Left cardiac atrium (tissue), 4 donors: ENCODE measurements around the gene PLXDC2. TPM values are rescaled to one million over a fixed set of nuclear protein-coding genes. Genes with fewer than 3 reads are reported as not detected.

Experiments
- ATAC-seq, 2 donors: fragments of 200-7000 bp; cut with Tn5 transposase; one replicate each; pipeline ENCODE4 v1.9.1; 2020; ENCODE audit warnings: mild to moderate bottlenecking in 2 of 2, moderate library complexity in 2 of 2
- DNase-seq: peaks from one replicate; pipeline ENCODE4 v3.0.0-alpha.2; 2020
- intact Hi-C, 2 donors: fragments of 100-400 bp; cut with DNase I; formaldehyde crosslinking; loops; one replicate each; pipeline versions ENCODE4 v1.14.1 to v1.15.1; 2022 to 2023
- total RNA-seq, 2 donors: library from RNA; stranded (reverse); fragmentation: NEBNext Ultra II Directional; extraction: Animal tissue kit (Norgen Biotek cat#: 25700); gene quantifications; one replicate each; pipeline ENCODE4 v1.2.1, GENCODE V29; 2021
- donor health status: DM: no; HTN: yes; CAD: no.
- donor health status: DM: no; HTN: yes; CAD: no; lungs with severe emphysema.
- donor health status: DM: yes; HTN: yes; CAD: no.
- donor health status: Dilated cardiomyopathy.

Gene PLXDC2
- total RNA-seq, 2 donors from 2014 or later: 19.8 to 25.3 TPM

DNA sequence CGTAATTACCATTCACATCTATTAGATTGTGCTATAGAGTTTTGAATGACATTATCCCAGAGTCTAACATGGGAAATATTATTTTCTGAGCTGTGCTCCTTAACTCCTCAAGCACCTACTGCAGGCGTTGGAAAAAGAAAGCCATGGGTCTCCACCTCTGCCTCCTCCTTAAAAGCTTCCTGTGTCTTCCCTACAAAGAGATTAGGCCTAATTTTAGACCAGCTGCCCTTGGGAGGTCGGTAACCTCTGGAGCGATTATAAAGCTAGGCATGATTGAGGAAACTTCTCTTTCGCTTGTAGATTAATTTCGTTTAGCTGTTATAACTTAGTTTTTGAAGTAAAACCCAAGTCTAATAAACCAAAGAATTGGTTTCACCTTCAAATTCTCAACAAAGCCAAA, 75.2 kb downstream of the PLXDC2 start:
- ATAC-seq: no peak
- DNase-seq: no peak
- intact Hi-C loops: no loop called here

DNA sequence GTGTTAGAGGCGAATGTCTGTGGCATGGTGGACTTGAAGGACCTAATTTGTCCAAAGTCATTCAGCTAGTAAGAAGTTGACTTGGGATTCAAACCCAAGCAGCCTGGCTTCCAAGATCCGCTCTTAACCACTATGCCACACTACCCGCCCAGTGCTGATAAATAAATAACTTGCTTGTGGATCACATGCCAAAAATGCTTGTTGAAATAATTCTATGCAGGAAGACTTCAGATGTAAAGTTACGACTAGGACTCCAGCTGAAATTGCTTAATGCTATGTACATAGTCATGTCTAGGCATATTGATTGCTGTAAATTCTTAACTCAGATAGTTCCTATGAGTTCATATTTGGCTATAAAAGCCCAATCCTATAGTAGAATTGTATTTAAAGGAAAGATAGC, 76.0 kb downstream of the PLXDC2 start:
- intact Hi-C loops: no loop called here
- ATAC-seq (no peak), DNase-seq (no peak)

DNA sequence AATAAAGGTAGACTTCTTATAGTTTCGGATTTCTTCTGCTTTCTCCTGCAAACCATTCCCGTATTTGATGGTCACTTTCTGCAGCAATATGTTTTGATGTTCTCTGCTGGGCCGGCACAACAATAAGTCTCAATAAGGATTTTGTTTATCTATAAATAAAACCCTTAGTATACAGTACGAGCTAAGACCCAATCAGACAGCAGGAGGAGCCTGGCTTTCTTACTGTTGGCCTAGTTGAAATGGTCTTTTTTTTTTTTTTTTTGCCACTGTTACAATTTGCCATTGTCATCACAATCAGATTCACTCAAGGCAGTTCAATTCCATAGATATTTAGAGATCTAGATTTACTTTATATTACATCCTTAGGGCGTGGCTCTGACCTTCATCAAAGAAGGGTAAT, 76.4 kb downstream of the PLXDC2 start:
- intact Hi-C loops: no loop called here

DNA sequence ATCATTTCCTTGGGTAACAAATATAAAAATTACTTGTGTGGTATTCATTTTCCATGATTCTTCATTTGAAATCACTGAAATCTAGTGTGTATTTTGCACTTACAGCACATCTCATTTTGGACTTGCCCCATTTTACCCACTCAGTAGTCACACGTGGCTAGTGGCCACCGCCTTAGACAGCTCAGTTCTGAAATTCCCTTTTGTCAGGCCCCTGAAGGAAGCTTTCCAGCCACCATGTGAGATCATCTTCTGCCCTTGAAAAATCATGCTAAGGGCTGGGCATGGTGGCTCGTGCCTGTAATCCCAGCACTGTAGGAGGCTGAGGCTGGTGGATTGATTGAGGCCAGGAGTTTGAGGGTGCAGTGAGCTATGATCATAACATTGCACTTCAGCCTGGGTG, 79.3 kb downstream of the PLXDC2 start:
- intact Hi-C loops: no loop called here
- DNase-seq (no peak), ATAC-seq (no peak)

More for the DNA sequence above, 76.4 kb downstream of the PLXDC2 start:
- ATAC-seq (no peak), DNase-seq (no peak)

DNA sequence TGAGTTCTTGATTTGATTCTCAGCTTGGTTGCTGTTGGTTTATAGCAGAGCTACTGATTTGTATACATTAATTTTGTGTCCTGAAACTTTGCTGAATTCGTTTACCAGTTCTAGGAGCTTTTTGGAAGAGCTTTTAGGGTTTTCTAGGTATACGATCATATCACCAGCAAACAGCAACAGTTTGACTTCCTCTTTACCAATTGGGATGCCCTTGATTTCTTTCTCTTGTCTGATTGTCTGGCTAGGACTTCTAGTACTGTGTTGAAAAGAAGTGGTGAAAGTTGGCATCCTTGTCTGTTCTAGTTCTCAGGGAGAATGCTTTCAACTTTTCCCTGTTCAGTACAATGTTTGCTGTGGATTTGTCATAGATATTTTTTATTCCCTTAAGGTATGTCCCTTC, 86.2 kb downstream of the PLXDC2 start:
- DNase-seq (no peak), ATAC-seq (no peak)
- intact Hi-C loops: no loop called here

DNA sequence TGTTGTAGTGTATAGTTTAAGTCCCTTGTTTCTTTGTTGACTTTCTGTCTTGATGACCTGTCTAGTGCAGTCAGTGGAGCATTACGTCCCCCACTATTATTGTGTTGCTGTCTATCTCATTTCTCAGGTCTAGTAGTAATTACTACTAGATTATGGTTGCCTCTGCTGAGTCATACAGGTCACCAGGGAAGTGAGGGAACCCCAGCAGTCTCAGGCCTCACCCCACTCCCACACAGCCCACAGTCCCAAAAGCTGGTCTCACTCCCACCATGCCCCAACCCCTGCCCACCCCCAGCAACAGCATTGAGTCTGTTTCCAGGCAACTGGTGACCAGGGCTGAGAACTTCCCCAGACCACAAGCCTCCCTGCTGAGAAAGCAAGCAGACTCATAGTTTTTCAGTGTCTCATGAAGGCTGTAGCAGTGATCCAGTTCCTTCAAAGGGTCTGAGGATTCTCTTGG, 88.0 kb downstream of the PLXDC2 start:
- intact Hi-C loops: no loop called here
- DNase-seq (no peak), ATAC-seq (no peak)

DNA sequence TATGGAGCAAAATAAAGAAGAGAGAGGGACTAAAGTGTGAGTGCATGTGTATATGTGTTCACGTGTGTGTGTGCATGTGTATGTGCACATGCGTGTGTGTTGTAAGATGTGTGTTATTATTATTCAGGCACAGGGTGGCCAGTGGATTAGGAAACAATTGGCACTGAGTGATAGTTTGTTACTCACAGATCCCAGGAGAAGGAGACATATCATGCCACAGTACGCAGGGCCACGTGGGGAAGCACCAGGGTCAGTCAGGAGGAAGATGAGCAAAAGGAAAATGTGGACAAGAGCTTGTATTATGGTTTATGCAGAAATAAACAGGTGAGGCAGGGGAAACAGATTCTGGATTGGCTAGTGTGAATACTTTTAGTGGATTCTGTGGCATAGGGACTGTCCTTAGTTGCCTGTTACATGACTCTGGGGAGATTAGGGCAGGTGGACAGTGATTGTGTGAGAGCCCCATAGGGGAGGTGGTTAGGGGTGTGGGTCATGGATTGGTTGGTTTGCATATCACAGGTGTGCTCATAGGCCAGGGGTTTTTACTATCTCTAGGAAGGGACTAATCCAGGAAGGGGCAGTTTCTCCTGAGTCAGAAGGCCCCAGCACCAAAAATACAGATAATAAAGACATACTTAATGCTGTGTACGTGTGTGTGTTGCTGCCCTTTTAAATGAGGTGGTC, 90.0 kb downstream of the PLXDC2 start:
- DNase-seq: no peak
- intact Hi-C loops: no loop called here
- ATAC-seq: no peak

DNA sequence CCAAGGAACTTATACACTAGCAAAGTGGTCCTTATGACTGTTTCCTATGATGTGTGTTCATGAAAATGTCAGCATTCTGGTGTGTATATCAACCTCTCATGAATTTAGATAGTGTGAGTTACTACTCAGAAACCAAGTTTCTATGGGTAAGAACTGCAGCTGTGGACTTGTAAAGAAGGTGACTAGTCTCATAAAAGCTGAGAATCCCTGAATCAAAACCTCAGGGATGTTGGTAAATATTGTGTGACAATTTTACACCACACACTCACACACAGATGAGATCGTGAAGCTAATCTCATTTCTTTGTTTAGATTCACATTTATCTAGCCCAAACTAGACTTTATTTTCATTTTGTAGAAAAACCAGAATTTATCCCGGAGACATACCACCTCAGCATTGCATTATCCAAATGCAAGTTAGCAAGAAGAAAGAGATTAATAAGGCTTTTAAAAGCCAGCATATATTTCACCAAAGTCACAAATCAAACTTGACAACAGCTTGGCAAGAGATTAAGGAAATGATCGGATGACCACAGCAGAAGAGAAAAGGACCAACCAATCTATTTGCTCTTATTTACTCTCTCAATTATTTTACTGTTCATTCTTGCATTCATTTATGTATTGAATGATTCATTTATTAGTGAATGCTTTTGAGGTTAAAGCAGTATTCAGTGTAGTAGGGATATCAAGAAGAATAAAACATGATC, 92.9 kb downstream of the PLXDC2 start:
- DNase-seq (no peak), ATAC-seq (no peak)
- intact Hi-C loops: no loop called here

DNA sequence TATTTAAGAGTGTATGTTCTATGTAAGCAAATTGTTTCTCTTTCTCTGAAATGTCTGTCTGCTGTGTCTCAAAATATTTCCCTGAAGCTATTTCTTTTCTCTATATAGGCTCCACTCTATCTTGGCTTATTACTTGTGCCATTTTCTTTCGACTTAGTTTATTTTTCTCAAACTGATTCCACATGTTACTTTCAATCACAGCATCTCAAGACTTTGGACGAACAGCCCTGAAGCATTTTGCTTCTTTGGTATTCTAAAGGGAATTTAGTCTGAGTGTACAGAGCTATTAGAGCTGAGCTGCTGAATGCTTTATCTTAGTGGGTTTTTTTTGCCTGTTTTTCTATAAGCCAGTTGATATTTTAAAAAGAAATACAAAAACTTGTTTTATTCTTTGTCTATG, 95.7 kb downstream of the PLXDC2 start:
- DNase-seq (no peak), ATAC-seq (no peak)
- intact Hi-C loops: no loop called here

DNA sequence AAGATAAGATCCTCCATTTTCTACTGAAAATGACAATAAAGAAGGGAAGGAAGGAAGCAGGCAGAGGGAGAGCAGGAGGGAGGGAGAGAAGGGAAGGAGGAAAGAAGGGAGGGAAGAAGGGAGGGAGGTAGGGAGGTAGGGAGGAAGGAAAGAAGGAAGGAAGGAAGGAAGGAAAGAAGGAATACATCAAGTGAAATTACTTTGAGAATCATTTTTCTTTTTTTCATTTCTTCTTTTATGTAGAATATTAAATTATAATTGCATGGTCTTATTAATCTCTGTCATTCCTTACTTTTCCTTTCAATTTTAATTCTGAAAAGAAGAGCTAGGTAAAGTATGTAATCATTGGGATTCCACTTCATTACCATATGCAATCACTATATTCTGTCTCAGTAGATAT, 97.8 kb downstream of the PLXDC2 start:
- DNase-seq (no peak), ATAC-seq (no peak)
- intact Hi-C loops: no loop called here

DNA sequence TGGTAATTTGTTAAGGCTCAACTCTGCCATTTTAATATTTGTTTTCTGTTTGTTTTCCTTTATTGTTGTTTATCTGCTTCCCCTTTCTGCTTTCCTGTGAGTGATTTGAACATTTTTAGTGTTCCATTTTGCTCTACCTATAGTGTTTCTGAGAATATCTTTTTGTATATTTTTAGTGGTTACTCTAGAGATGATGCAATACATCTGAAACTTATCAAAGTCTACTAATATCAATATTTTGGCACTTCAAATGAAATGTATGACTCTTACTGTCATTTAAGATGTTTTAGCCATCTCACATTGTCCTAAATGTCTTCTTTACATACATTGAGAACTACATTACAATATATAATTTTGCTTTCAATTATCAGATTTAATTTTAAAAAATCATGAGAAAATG, 98.9 kb downstream of the PLXDC2 start:
- ATAC-seq: no peak
- no peak for DNase-seq
- intact Hi-C loops: no loop called here

DNA sequence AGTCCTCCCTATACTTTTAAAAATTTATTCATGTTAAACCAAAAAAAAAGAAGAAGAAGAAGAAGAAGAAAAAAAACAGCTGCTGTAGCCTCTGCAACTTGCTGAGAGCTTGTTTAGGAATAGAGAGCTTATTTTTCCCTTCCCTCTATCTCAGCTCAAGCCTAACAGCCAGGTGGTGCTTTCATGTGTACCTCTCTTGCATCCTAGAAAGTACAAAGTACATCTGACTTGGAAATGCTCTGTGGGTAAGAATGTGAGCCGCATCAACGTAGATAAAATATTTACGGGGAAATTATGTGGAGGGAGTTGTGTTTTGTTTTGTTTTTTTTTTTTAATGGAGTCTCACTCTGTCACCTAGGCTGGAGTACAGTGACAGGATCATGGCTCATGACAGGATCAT, 99.6 kb downstream of the PLXDC2 start:
- intact Hi-C loops: no loop called here
- no peak for ATAC-seq
- DNase-seq: no peak

DNA sequence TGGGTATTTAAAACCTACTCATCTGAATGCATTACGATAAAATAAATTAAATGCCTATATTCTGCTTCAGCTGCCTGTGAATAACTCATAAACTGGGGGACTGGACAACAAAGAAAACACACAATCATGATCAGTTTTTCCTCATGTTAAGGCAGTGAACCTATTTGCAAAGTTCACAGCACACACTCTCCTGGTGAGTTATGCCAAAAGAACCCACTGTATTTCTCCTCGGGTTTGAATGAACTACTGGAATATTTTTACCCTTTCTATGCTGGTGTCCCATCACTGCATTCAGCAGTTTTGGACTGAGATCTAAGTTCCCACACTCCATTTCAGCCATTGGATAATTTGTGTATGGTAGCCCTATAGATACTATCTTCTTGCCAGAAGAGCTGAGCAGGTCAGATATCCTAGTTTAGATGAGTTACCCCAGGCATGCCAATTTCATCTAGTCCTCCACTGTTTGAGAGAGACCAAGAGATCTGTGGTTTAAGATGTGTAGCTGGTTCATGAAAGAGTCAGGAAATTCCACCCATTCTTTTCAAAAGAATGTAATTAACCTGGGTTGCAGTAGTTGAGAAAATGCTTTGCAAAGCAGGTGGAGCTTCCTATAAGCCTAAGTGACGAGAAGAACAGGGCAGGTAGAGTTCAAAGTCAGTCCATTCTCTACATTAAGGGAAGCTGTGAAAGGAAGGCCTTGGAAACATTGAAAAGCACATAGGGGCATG, 101.7 kb downstream of the PLXDC2 start:
- intact Hi-C loops: no loop called here
- DNase-seq (no peak), ATAC-seq (no peak)

DNA sequence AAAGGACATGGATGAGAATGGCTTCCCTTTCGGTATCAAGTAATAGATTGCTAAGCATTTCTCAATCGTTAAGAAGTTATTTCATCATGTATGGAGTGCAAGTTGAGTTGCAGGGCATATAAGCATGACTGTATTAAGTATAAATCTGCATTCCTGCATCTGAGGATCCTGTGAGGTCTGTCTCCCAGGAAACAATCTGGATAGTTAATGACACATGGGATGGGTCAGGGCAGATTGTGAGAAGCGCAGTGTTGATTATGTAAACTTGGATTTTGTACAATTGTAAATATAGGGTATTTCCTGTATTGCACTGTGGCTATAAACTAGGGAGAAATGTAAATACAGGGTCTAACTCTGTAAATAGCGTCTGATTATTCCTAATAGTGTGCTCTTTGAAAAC, 102.6 kb downstream of the PLXDC2 start:
- intact Hi-C loops: no loop called here
- ATAC-seq: no peak

DNA sequence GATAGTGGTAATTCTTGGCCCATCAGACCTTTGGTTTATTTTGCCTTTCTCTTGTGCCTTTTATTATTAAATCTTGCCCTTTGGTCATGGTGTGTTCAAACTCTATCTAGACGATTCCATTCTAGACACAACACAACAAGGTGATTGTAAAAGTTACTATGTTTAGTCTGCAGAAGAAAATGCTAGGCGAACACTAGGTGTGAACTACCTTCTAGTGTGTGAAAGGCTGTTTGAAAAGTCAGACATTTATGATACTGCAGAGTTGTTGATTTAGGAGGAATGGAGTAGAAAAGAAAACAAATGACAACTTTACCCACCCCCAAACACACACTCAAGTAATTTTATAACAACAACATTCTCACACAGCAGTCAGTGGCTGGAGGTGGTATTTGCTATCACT, 103.4 kb downstream of the PLXDC2 start:
- ATAC-seq (no peak), DNase-seq (no peak)
- intact Hi-C loops: no loop called here

More for the DNA sequence above, 102.6 kb downstream of the PLXDC2 start:
- DNase-seq: no peak

DNA sequence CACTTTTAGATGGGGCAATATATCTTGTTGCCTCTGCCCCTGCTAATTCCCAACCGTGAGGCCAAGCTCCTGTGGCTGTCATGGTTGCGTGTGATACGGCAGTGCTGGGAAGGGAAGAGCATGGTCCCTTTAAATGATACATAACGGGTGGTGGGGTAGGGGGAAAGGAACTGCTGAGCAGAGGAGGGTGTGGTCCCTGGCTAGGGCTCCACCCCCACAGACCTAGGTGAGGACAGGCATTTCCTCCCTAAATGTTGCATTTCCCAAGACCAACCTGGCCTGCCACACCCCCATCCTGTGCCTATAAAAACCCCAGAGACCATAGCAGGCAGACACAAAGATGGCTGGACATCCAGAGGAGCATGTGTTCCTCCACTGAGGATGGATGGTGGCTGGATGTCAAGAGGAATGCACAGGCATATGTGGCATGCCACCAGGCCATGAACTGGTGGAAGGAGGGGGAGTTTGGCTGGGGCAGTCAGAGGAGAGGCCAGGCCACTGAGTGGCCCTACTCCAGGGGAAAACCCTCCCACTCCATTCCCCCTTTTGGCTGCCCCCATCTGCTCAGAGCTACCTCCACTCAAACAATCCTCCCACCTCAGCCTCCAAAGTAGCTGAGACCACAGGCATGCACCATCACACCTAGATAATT, 104.0 kb downstream of the PLXDC2 start:
- DNase-seq (no peak), ATAC-seq (no peak)
- intact Hi-C loops: no loop called here

DNA sequence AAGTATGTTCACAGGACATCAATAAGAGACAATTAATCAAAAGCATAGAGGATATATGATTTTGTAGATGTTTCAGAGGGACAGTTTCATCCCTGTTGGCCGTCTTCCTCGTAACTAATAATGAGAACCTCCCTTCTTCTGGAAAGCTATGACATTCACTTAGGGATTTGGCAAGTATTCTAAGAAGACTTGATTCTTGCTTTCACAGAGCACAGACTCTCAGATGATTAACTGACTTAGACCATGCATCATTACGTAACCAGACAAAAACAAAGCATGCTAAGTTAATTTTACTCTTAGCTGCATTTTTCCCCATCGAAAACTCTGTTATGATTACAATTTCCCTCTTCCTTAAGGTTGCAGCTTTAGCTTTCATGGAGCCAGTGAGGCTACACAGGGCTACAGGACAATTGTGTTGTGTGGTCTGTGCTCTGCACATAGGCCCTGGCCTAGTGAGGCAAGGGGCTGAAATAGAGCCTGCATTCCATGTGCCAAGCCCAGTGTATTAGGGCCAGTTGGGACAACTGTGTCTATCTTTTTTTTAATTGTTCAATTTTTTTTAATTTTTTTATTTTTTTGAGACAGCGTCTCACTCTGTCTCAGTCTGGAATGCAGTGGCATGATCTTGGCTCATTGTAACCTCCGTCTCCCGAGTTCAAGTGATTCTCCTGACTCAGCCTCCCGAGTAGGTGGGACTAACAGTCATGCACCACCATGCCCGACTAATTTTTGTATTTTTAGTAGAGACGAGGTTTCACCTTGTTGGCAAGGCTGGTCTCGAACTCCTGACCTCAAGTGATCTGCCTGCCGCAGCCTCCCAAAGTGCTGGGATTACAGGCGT, 105.3 kb downstream of the PLXDC2 start:
- DNase-seq: no peak
- intact Hi-C loops: no loop called here
- ATAC-seq: peak; percentile 76 to 84

DNA sequence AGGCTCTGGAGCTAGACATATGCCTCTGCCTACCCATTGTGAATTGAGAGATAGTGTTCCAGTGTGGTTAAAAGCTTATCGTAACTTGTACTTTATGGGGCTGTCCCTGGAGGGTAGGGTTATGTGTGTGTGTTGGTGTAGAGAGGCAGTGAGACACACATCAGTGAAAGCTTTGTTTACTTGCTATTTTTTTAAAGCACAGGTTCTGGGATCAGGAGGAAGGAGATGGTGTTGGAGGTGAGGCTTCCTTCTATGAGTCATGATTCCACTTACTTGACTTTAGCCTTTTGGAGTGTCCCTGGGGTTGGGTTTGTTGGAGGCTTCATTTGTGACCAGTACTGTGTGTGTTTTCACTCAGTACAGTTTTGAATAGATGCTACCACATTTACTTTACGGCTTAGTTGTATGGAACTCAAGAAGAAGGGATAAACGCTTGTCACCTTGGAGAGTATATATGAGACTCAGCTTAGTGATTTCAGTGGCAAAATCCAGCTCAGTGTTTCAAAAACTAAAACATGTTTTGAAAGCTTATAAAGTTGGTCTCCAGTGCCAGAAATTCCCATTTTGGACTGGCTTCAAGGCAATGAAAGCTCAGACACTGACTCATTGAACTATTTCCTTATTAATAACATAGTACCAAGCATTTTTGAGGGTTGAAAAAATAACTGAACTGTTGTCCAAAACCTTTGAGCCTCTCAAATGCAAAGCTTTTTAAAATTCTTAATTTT, 106.2 kb downstream of the PLXDC2 start:
- intact Hi-C loops: no loop called here
- no peak for DNase-seq
- peak; percentile 47 to 66 for ATAC-seq
